ENCODE measurements around the gene HBZ. TPM values are rescaled to one million over a fixed set of nuclear protein-coding genes. Genes with fewer than 3 reads are reported as not detected.
A peak's percentile ranks its signal among the peaks of the same experiment; 100 is the strongest.

Gene HBZ
- total and polyA plus RNA-seq, 2 donors (not counting 1 experiment from before 2014, with no cell fraction given): not detected

- no peak overlapping the region for H3K4me2 ChIP-seq (ENCODE audit: extremely low read depth, insufficient read depth, low read length)
- DNase-seq (ENCODE audit: low read depth in 2 of 2): no peak
- H3K4me1 ChIP-seq (ENCODE audit: control insufficient read depth, extremely low read depth, insufficient read depth, low read length): peaks cover 17% of the 10 kb centered on the region
- H3K9me3 ChIP-seq (ENCODE audit: control insufficient read depth, insufficient read depth, low read depth, low read length): no peaks in the 10 kb centered on the region
- peaks cover 9% of the 10 kb centered on the region for H3K36me3 ChIP-seq (ENCODE audit: control insufficient read depth, insufficient read depth, low read length)
- no peaks in the 10 kb centered on the region for H4K20me1 ChIP-seq (ENCODE audit: control insufficient read depth, extremely low read depth, insufficient read depth, low read length)
- no peaks in the 10 kb centered on the region for H3K79me2 ChIP-seq (ENCODE audit: control insufficient read depth, insufficient read depth, low read length)
- H3K27me3 ChIP-seq (ENCODE audit: control insufficient read depth, insufficient read depth, low read length): no peaks in the 10 kb centered on the region
- no peak for TF ChIP-seq CTCF (conservative IDR thresholded peaks at IDR 0.05 in 1 of 2, IDR thresholded peaks at IDR 0.05 in 1 of 2; ENCODE audit: low read depth in 1 of 2, low read length in 2 of 2)
- no peak for TF ChIP-seq EZH2 (IDR thresholded peaks at IDR 0.05; ENCODE audit: low read length, missing control alignments)
- H3K9ac ChIP-seq (ENCODE audit: insufficient read depth, low read length): no peak overlapping the region
- no peak overlapping the region for H2AFZ ChIP-seq (ENCODE audit: low read length)
- H3K4me3 ChIP-seq (replicated peaks in 1 of 4; ENCODE audit: control extremely low read depth in 1 of 4, insufficient read depth in 1 of 4, low read depth in 3 of 4, low read length in 4 of 4): no peak overlapping the region
- peak overlapping the region; percentile 33 for H3K27ac ChIP-seq (ENCODE audit: insufficient read depth, low read length)
Observed at GRCh38 chr16:114327-114726, 38.1 kb upstream of the HBZ start.

- H3K27me3 ChIP-seq (ENCODE audit: control insufficient read depth, insufficient read depth, low read length): no peaks in the 10 kb centered on the region
- TF ChIP-seq CTCF (conservative IDR thresholded peaks at IDR 0.05 in 1 of 2, IDR thresholded peaks at IDR 0.05 in 1 of 2; ENCODE audit: low read depth in 1 of 2, low read length in 2 of 2) (no peak), EZH2 (IDR thresholded peaks at IDR 0.05; ENCODE audit: low read length, missing control alignments) (no peak)
- no peaks in the 10 kb centered on the region for H3K9me3 ChIP-seq (ENCODE audit: control insufficient read depth, insufficient read depth, low read depth, low read length)
- no peak overlapping the region for H2AFZ ChIP-seq (ENCODE audit: low read length)
- no peaks in the 10 kb centered on the region for H3K79me2 ChIP-seq (ENCODE audit: control insufficient read depth, insufficient read depth, low read length)
- H4K20me1 ChIP-seq (ENCODE audit: control insufficient read depth, extremely low read depth, insufficient read depth, low read length): no peaks in the 10 kb centered on the region
- peaks cover 7% of the 10 kb centered on the region for H3K36me3 ChIP-seq (ENCODE audit: control insufficient read depth, insufficient read depth, low read length)
- no peak overlapping the region for H3K4me2 ChIP-seq (ENCODE audit: extremely low read depth, insufficient read depth, low read length)
- no peak overlapping the region for H3K4me3 ChIP-seq (replicated peaks in 1 of 4; ENCODE audit: control extremely low read depth in 1 of 4, insufficient read depth in 1 of 4, low read depth in 3 of 4, low read length in 4 of 4)
- no peak for DNase-seq (ENCODE audit: low read depth in 2 of 2)
- peaks cover 17% of the 10 kb centered on the region for H3K4me1 ChIP-seq (ENCODE audit: control insufficient read depth, extremely low read depth, insufficient read depth, low read length)
- H3K27ac ChIP-seq (ENCODE audit: insufficient read depth, low read length): no peak overlapping the region
- H3K9ac ChIP-seq (ENCODE audit: insufficient read depth, low read length): no peak overlapping the region
Observed at GRCh38 chr16:116015-116414, 36.4 kb upstream of the HBZ start.

- peak; percentile 21 to 41 for DNase-seq (ENCODE audit: low read depth in 2 of 2)
- H3K4me3 ChIP-seq (replicated peaks in 1 of 4; ENCODE audit: control extremely low read depth in 1 of 4, insufficient read depth in 1 of 4, low read depth in 3 of 4, low read length in 4 of 4): no peak overlapping the region
- peaks cover 15% of the 10 kb centered on the region for H3K4me1 ChIP-seq (ENCODE audit: control insufficient read depth, extremely low read depth, insufficient read depth, low read length)
- no peak overlapping the region for H3K9ac ChIP-seq (ENCODE audit: insufficient read depth, low read length)
- H2AFZ ChIP-seq (ENCODE audit: low read length): no peak overlapping the region
- no peaks in the 10 kb centered on the region for H3K27me3 ChIP-seq (ENCODE audit: control insufficient read depth, insufficient read depth, low read length)
- TF ChIP-seq CTCF (conservative IDR thresholded peaks at IDR 0.05 in 1 of 2, IDR thresholded peaks at IDR 0.05 in 1 of 2; ENCODE audit: low read depth in 1 of 2, low read length in 2 of 2) (peak; percentile 57 to 70), EZH2 (IDR thresholded peaks at IDR 0.05; ENCODE audit: low read length, missing control alignments) (no peak)
- no peaks in the 10 kb centered on the region for H3K9me3 ChIP-seq (ENCODE audit: control insufficient read depth, insufficient read depth, low read depth, low read length)
- no peak overlapping the region for H3K27ac ChIP-seq (ENCODE audit: insufficient read depth, low read length)
- H4K20me1 ChIP-seq (ENCODE audit: control insufficient read depth, extremely low read depth, insufficient read depth, low read length): no peaks in the 10 kb centered on the region
- peaks cover 1% of the 10 kb centered on the region for H3K36me3 ChIP-seq (ENCODE audit: control insufficient read depth, insufficient read depth, low read length)
- no peaks in the 10 kb centered on the region for H3K79me2 ChIP-seq (ENCODE audit: control insufficient read depth, insufficient read depth, low read length)
- H3K4me2 ChIP-seq (ENCODE audit: extremely low read depth, insufficient read depth, low read length): no peak overlapping the region
Observed at GRCh38 chr16:117379-118365, 34.8 kb upstream of the HBZ start.
